SK-N-SH treated with all-trans-retinoic acid at 6 μM for 48 hours (cell line): Measurements from ENCODE around the gene CDK18.

Experiments used
- ATAC-seq: fragments of 200-7000 bp; cut with Tn5 transposase; 3 replicates; pipeline ENCODE4 v1.9.1; 2020; ENCODE audit warnings: mild to moderate bottlenecking, moderate library complexity
- ARNTL ChIP-seq: fragments of 450-650 bp; formaldehyde crosslinking; IDR thresholded peaks from 2 replicates; pipeline ENCODE4 v1.5.0; 2020; ENCODE audit warnings: low read depth, mild to moderate bottlenecking, moderate library complexity, borderline replicate concordance
- CREB5 ChIP-seq: fragments of 250-450 bp; sonication (Bioruptor Pico); IDR thresholded peaks from 2 replicates; pipeline ENCODE4 v1.5.1; 2020; ENCODE audit warnings: low read depth, mild to moderate bottlenecking, moderate library complexity
- CSDC2 ChIP-seq: fragments of 250-450 bp; sonication (Bioruptor Pico); IDR thresholded peaks from 2 replicates; pipeline ENCODE4 v1.5.0; 2020; ENCODE audit warnings: mild to moderate bottlenecking, moderate library complexity
- CSRNP3 ChIP-seq: fragments of 250-450 bp; sonication (Bioruptor Pico); IDR thresholded peaks from 2 replicates; pipeline ENCODE4 v1.5.1; 2021; ENCODE audit warnings: mild to moderate bottlenecking, moderate library complexity
- GLIS3 ChIP-seq: fragments of 250-450 bp; sonication (Bioruptor Pico); IDR thresholded peaks from 2 replicates; pipeline ENCODE4 v1.5.0; 2020; ENCODE audit warnings: mild to moderate bottlenecking, moderate library complexity
- OSR1 ChIP-seq: fragments of 250-450 bp; sonication (Bioruptor Pico); IDR thresholded peaks from 2 replicates; pipeline ENCODE4 v1.8.0; 2022; ENCODE audit warnings: moderate library complexity, mild to moderate bottlenecking, inconsistent platforms
- PATZ1 ChIP-seq: fragments of 250-450 bp; sonication (Bioruptor Pico); IDR thresholded peaks from 2 replicates; pipeline ENCODE4 v1.8.0; 2020; ENCODE audit warnings: mild to moderate bottlenecking, moderate library complexity, borderline replicate concordance
- PPARA ChIP-seq: fragments of 250-450 bp; sonication (Bioruptor Pico); IDR thresholded peaks from 2 replicates; pipeline ENCODE4 v1.5.0; 2020; ENCODE audit warnings: mild to moderate bottlenecking, borderline replicate concordance
- RARB ChIP-seq: fragments of 250-450 bp; sonication (Bioruptor Pico); IDR thresholded peaks from 2 replicates; pipeline ENCODE4 v1.8.0; 2021; ENCODE audit warnings: mild to moderate bottlenecking, moderate library complexity
- SNAI2 ChIP-seq: fragments of 250-450 bp; sonication (Bioruptor Pico); IDR thresholded peaks from 2 replicates; pipeline ENCODE4 v1.5.0; 2020; ENCODE audit warnings: mild to moderate bottlenecking, moderate library complexity
- TOX ChIP-seq: fragments of 250-450 bp; sonication (Bioruptor Pico); IDR thresholded peaks from 2 replicates; pipeline ENCODE4 v1.8.0; 2021; ENCODE audit warnings: mild to moderate bottlenecking, moderate library complexity, borderline replicate concordance
- TSHZ2 ChIP-seq: fragments of 250-450 bp; sonication (Bioruptor Pico); IDR thresholded peaks from 2 replicates; pipeline ENCODE4 v1.5.0; 2020; ENCODE audit warnings: mild to moderate bottlenecking, moderate library complexity
- ZC3H10 ChIP-seq: fragments of 250-450 bp; sonication (Bioruptor Pico); IDR thresholded peaks from 2 replicates; pipeline ENCODE4 v1.5.1; 2021; ENCODE audit warnings: mild to moderate bottlenecking, moderate library complexity
- ZFP3 ChIP-seq: fragments of 250-450 bp; sonication (Bioruptor Pico); IDR thresholded peaks from 2 replicates; pipeline ENCODE4 v1.5.0; 2020; ENCODE audit warnings: mild to moderate bottlenecking, moderate library complexity
- ZFP30 ChIP-seq: fragments of 450-650 bp; formaldehyde crosslinking; IDR thresholded peaks from 2 replicates; pipeline ENCODE4 v1.5.0; 2022; ENCODE audit warnings: mild to moderate bottlenecking, moderate library complexity
- ZNF565 ChIP-seq: fragments of 450-650 bp; formaldehyde crosslinking; conservative IDR thresholded peaks from 2 replicates; pipeline ENCODE4 v1.5.0; 2020; ENCODE audit warnings: low read depth, mild to moderate bottlenecking, moderate library complexity
- ZNF70 ChIP-seq: fragments of 450-650 bp; formaldehyde crosslinking; IDR thresholded peaks from 2 replicates; pipeline ENCODE4 v1.5.0; 2020; ENCODE audit warnings: mild to moderate bottlenecking, moderate library complexity
- ZNF8 ChIP-seq: fragments of 450-650 bp; formaldehyde crosslinking; IDR thresholded peaks from 2 replicates; pipeline ENCODE4 v1.5.0; 2020; ENCODE audit warnings: mild to moderate bottlenecking, moderate library complexity
- TF ChIP-seq, protein P1 (sequence below): fragments of 250-450 bp; sonication (Bioruptor Pico); IDR thresholded peaks from 2 replicates; pipeline ENCODE4 v1.8.0; 2021; ENCODE audit warnings: low read depth, mild to moderate bottlenecking, moderate library complexity, borderline replicate concordance

CDK18 gene

DNA sequence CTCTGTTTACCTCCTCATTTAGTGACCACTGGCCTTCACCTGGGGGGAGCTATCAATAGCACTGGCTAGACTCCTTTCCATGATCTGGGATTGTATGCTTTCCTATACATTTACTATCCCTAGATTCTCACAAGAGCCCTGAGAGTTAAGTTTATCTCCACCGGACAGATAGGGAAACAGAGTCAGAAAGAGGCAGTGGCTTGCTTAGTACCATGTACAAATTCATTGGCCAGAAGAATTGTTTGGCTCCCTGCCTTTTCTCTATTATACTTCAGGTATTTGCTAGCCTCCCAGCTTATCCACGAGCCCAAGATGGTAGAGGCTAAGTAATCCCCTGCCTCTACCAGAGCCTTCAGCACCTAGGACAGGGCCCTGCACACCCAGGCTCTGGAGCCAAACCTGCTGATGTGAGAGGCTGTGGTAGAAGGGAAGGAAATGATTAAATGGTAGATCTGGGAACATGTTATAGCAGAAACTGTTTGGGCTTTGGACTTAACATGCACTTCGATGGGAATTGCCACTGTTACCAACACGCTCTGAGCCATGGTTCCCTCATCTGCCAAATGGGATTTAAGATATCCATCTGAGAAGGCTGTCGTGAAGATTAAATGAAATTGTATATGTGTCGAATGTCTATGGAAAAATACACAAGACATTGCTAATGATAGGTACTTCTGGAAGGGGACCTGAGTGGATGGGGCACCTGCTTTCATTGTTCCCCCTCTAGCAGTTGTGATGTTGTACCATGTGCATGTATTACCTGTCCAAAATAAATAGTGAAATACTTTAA, 45.5 kb upstream of the CDK18 start:
- TF ChIP-seq CSRNP3: no peak
- TF ChIP-seq TSHZ2 (CRISPR knock-in tag): no peak
- 0 out of 2 replicates have a peak, but pooled peaks have one; percentile 34 for TF ChIP-seq ZC3H10 (CRISPR knock-in tag)
- TF ChIP-seq TOX (CRISPR knock-in tag): peak; percentile 38; the same call in 1 of the 2 replicates
- TF ChIP-seq ZFP3 (CRISPR knock-in tag): 0 out of 2 replicates have a peak, but pooled peaks have one; percentile 33
- no peak for TF ChIP-seq ARNTL (CRISPR knock-in tag)
- TF ChIP-seq ZFP30 (CRISPR knock-in tag): no peak
- TF ChIP-seq ZNF70 (CRISPR knock-in tag): no peak
- no peak for TF ChIP-seq RARB (CRISPR knock-in tag)
- TF ChIP-seq, protein P1, sequence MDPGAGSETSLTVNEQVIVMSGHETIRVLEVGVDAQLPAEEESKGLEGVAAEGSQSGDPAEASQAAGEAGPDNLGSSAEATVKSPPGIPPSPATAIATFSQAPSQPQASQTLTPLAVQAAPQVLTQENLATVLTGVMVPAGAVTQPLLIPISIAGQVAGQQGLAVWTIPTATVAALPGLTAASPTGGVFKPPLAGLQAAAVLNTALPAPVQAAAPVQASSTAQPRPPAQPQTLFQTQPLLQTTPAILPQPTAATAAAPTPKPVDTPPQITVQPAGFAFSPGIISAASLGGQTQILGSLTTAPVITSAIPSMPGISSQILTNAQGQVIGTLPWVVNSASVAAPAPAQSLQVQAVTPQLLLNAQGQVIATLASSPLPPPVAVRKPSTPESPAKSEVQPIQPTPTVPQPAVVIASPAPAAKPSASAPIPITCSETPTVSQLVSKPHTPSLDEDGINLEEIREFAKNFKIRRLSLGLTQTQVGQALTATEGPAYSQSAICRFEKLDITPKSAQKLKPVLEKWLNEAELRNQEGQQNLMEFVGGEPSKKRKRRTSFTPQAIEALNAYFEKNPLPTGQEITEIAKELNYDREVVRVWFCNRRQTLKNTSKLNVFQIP (CRISPR knock-in tag): no peak
- TF ChIP-seq CREB5 (CRISPR knock-in tag): no peak
- ATAC-seq: peak; percentile 91

- no peak for ATAC-seq
- TF ChIP-seq PPARA (CRISPR knock-in tag) (no peak), PATZ1 (no peak), ZC3H10 (CRISPR knock-in tag) (no peak), ZFP3 (CRISPR knock-in tag) (no peak), RARB (CRISPR knock-in tag) (no peak), ZFP30 (CRISPR knock-in tag) (no peak), ZNF8 (CRISPR knock-in tag) (no peak), CSDC2 (CRISPR knock-in tag) (no peak), ZNF70 (CRISPR knock-in tag) (no peak), GLIS3 (no peak)
These were observed 39.1 kb upstream of the CDK18 start for GRCh38 chr1:205465392-205465791.

- ATAC-seq: no peak; the same call in 2 of the 3 replicates
- TF ChIP-seq GLIS3 (no peak), TSHZ2 (CRISPR knock-in tag) (no peak), ZNF70 (CRISPR knock-in tag) (no peak), PATZ1 (no peak), SNAI2 (CRISPR knock-in tag) (no peak), OSR1 (no peak), ZNF565 (CRISPR knock-in tag) (no peak), ZFP3 (CRISPR knock-in tag) (no peak), PPARA (CRISPR knock-in tag) (no peak)
- TF ChIP-seq, protein P1 (CRISPR knock-in tag): no peak
These were observed 37.8 kb upstream of the CDK18 start for GRCh38 chr1:205466595-205467220.
